Measurements from ENCODE around the gene GPAM. TPM values are rescaled to one million over a fixed set of nuclear protein-coding genes. Genes with fewer than 3 reads are reported as not detected.
A peak's percentile ranks its signal among the peaks of the same experiment; 100 is the strongest.
"Not testable (repeated sequence)": the region's sequence is repeated elsewhere in the genome, so short reads cannot be mapped to it uniquely, and the experiment has no call there.

Gene GPAM
- total and polyA plus RNA-seq, 7 experiments from 2014 or later, result 2.6 to 11.3 (median 4.3) TPM

GRCh38 chr10:112115781-112116385 is 67.7 kb downstream of the GPAM start:
- H3K36me3 ChIP-seq (ENCODE audit: control insufficient read depth in 2 of 3, insufficient read depth in 3 of 3, low read length in 3 of 3), result no peaks in the 10 kb centered on the region
- H3K27ac Mint-ChIP-seq, result no peak overlapping the region
- no peak overlapping the region for H3K4me3 Mint-ChIP-seq
- H3K9me3 Mint-ChIP-seq, result no peaks in the 10 kb centered on the region
- DNase-seq (peak in 6 of 9 donors; percentile 14 to 35 (median 22)), ATAC-seq (peak; percentile 70)
- H3K27me3 ChIP-seq (ENCODE audit: control insufficient read depth in 2 of 2, insufficient read depth in 2 of 2, low read length in 2 of 2), result no peaks in the 10 kb centered on the region
- peaks cover 0 to 2% (median 0%) of the 10 kb centered on the region in 7 donors for H3K4me1 Mint-ChIP-seq
- POLR2A ChIA-PET, result no interaction called here
- no peaks in the 10 kb centered on the region for H3K36me3 Mint-ChIP-seq
- CTCF ChIA-PET, result interaction anchor here (0.7 to 1.6 kb wide), 2 partner anchors 199 to 416 kb away, joined by 3 to 4 read pairs; no protein-coding TSS in a partner anchor
- peaks cover 0 to 5% (median 0%) of the 10 kb centered on the region in 5 donors for H3K27me3 Mint-ChIP-seq
- no peak overlapping the region for H3K27ac ChIP-seq (ENCODE audit: low read depth, low read length)
- no peak overlapping the region for H3K4me3 ChIP-seq (ENCODE audit: low read length)
- intact Hi-C loops (cut with micrococcal nuclease), result loop anchor here (2.0 to 10.0 kb wide), 3 partner anchors 199 to 1269 kb away; no protein-coding TSS in a partner anchor
- H3K4me1 ChIP-seq (ENCODE audit: control insufficient read depth in 2 of 2, insufficient read depth in 2 of 2, low read length in 2 of 2), result no peaks in the 10 kb centered on the region
- no peaks in the 10 kb centered on the region for H3K9me3 ChIP-seq (ENCODE audit: control insufficient read depth in 2 of 3, low read length in 3 of 3)

GRCh38 chr10:112109779-112110178 is 73.8 kb downstream of the GPAM start:
- intact Hi-C loops (cut with micrococcal nuclease), result loop anchor here in 1 of 2 donors (10.0 kb wide), 1 partner anchor 1275 kb away; no protein-coding TSS in a partner anchor
- H3K27me3 ChIP-seq (ENCODE audit: control insufficient read depth in 2 of 2, insufficient read depth in 2 of 2, low read length in 2 of 2); H3K4me3 ChIP-seq (ENCODE audit: low read length); H3K4me1 ChIP-seq (ENCODE audit: control insufficient read depth in 2 of 2, insufficient read depth in 2 of 2, low read length in 2 of 2); H3K27me3 Mint-ChIP-seq; CTCF ChIA-PET; ATAC-seq; H3K27ac Mint-ChIP-seq; POLR2A ChIA-PET; H3K9me3 ChIP-seq (ENCODE audit: control insufficient read depth in 2 of 3, low read length in 3 of 3); H3K9me3 Mint-ChIP-seq; H3K27ac ChIP-seq (ENCODE audit: low read depth, low read length); DNase-seq; H3K4me3 Mint-ChIP-seq; H3K36me3 ChIP-seq (ENCODE audit: control insufficient read depth in 2 of 3, insufficient read depth in 3 of 3, low read length in 3 of 3); H3K36me3 Mint-ChIP-seq; H3K4me1 Mint-ChIP-seq: not testable (repeated sequence)

Other genes with a start within 250 kb of the GPAM start
- not detected for gene TECTB, start 99.6 kb upstream of the GPAM start, total RNA-seq
- not detected for gene TECTB, start 99.6 kb upstream of the GPAM start, polyA plus RNA-seq
- 10 to 100 TPM; 30.3 to 72.5 (median 39.7) TPM for gene ACSL5, start 190.4 kb upstream of the GPAM start, total RNA-seq
- 10 to 100 TPM; 35.4 to 48.6 TPM for gene ACSL5, start 190.4 kb upstream of the GPAM start, polyA plus RNA-seq

Measured in naive thymus-derived CD4-positive, alpha-beta T cell (primary cell).